OCI-LY3 (cell line): ENCODE measurements around the gene CLPTM1L.

ENCODE experiments used
- H2AFZ ChIP-seq: fragments of 200-600, 300-600 bp; shearing (Covaris generic); 2 replicates; pipeline ENCODE4 v1.6.0; 2014; ENCODE audit warnings: antibody characterized with exemption, low read depth, low read length
- H3K27ac ChIP-seq: fragments of 200-600, 300-600 bp; sonication (generic); 2 replicates; pipeline ENCODE4 v1.5.1; 2014; ENCODE audit warnings: mild to moderate bottlenecking, low read length, moderate library complexity, mixed read lengths
- H3K27me3 ChIP-seq: fragments of 200-600, 300-600 bp; sonication (generic); 2 replicates; pipeline ENCODE4 v1.6.1; 2014; ENCODE audit warnings: low read depth, low read length, mixed read lengths
- H3K36me3 ChIP-seq: fragments of 200-600, 300-600 bp; sonication (generic); replicated peaks from 2 replicates; pipeline ENCODE3; 2014; ENCODE audit warnings: low read depth, low read length, mixed read lengths
- H3K4me1 ChIP-seq: fragments of 300-600, 200-600 bp; sonication (generic); 2 replicates; pipeline ENCODE4 v1.6.1; 2014; ENCODE audit warnings: low read length, mixed read lengths
- H3K4me2 ChIP-seq: fragments of 200-600, 300-600 bp; sonication (generic); 2 replicates; pipeline ENCODE4 v1.6.1; 2014; ENCODE audit warnings: low read length, mixed read lengths
- H3K4me3 ChIP-seq: fragments of 300-600, 200-600 bp; sonication (generic); 2 replicates; pipeline ENCODE4 v1.5.1; 2014; ENCODE audit warnings: antibody characterized with exemption, mild to moderate bottlenecking, low read length, moderate library complexity
- H3K79me2 ChIP-seq: fragments of 300-600, 200-600 bp; shearing (Covaris generic); 2 replicates; pipeline ENCODE4 v1.6.1; 2014; ENCODE audit warnings: mild to moderate bottlenecking, low read length, mixed read lengths
- H3K9ac ChIP-seq: fragments of 300-600, 200-600 bp; shearing (Covaris generic); 2 replicates; pipeline ENCODE4 v1.6.0; 2014; ENCODE audit warnings: mild to moderate bottlenecking, low read length, moderate library complexity
- H3K9me3 ChIP-seq: fragments of 200-600, 300-600 bp; shearing (Covaris generic); 2 replicates; pipeline ENCODE4 v1.6.1; 2014; ENCODE audit warnings: low read length, mixed read lengths; ENCODE audit not compliant: insufficient read depth
- H4K20me1 ChIP-seq: fragments of 200-600, 300-600 bp; sonication (generic); 2 replicates; pipeline ENCODE4 v1.6.1; 2016; ENCODE audit warnings: low read length, mixed read lengths; ENCODE audit not compliant: insufficient read depth
- CTCF ChIP-seq: fragments of 200-600, 300-600 bp; sonication (generic); IDR thresholded peaks from 2 replicates; pipeline ENCODE4 v1.5.1; 2014; ENCODE audit warnings: antibody characterized with exemption, low read length, low read depth
- EZH2phosphoT487 ChIP-seq: fragments of 200-600 bp; shearing (Covaris generic); IDR thresholded peaks from 2 replicates; pipeline ENCODE4 v1.6.1; 2018; ENCODE audit warnings: antibody characterized with exemption, mixed run types, low read depth

Gene CLPTM1L

GRCh38 chr5:1382248-1382700 lies 37.4 kb upstream of the CLPTM1L start:
- no peak overlapping the region for H3K4me3 ChIP-seq
- H3K4me1 ChIP-seq = peaks cover 3% of the 10 kb centered on the region; the same call in 1 of the 2 replicates
- H3K27ac ChIP-seq = no peak overlapping the region
- no peaks in the 10 kb centered on the region for H4K20me1 ChIP-seq
- H3K4me2 ChIP-seq = no peak overlapping the region
- H3K27me3 ChIP-seq = peaks cover 15% of the 10 kb centered on the region
- no peaks in the 10 kb centered on the region for H3K36me3 ChIP-seq
- no peak for TF ChIP-seq CTCF
- no peak for TF ChIP-seq EZH2phosphoT487
- no peak overlapping the region for H2AFZ ChIP-seq
- H3K9me3 ChIP-seq = no peaks in the 10 kb centered on the region
- H3K9ac ChIP-seq = no peak overlapping the region
- no peaks in the 10 kb centered on the region for H3K79me2 ChIP-seq

- peaks cover 8% of the 10 kb centered on the region for H3K27me3 ChIP-seq
- no peak overlapping the region for H3K27ac ChIP-seq
- H3K4me2 ChIP-seq = no peak overlapping the region
- H3K79me2 ChIP-seq = no peaks in the 10 kb centered on the region
- H4K20me1 ChIP-seq = no peaks in the 10 kb centered on the region
- no peak overlapping the region for H3K4me3 ChIP-seq
- H3K4me1 ChIP-seq = peaks cover 3% of the 10 kb centered on the region; the same call in 1 of the 2 replicates
- H3K36me3 ChIP-seq = no peaks in the 10 kb centered on the region
- TF ChIP-seq CTCF = no peak
- no peak for TF ChIP-seq EZH2phosphoT487
- no peak overlapping the region for H3K9ac ChIP-seq
- no peaks in the 10 kb centered on the region for H3K9me3 ChIP-seq
- H2AFZ ChIP-seq = no peak overlapping the region
Measured at GRCh38 chr5:1381370-1382247, 36.7 kb upstream of the CLPTM1L start.

GRCh38 chr5:1380910-1381309 lies 36.0 kb upstream of the CLPTM1L start:
- no peak for TF ChIP-seq EZH2phosphoT487
- no peak for TF ChIP-seq CTCF
- no peak overlapping the region for H2AFZ ChIP-seq
- H3K9me3 ChIP-seq = no peaks in the 10 kb centered on the region
- no peaks in the 10 kb centered on the region for H4K20me1 ChIP-seq
- H3K4me1 ChIP-seq = peaks cover 3% of the 10 kb centered on the region; the same call in 1 of the 2 replicates
- H3K4me3 ChIP-seq = no peak overlapping the region
- H3K9ac ChIP-seq = no peak overlapping the region
- H3K27ac ChIP-seq = no peak overlapping the region
- H3K4me2 ChIP-seq = no peak overlapping the region
- no peaks in the 10 kb centered on the region for H3K36me3 ChIP-seq
- 0 out of 2 replicates have a peak, but pooled peaks cover 3% of the 10 kb centered on the region for H3K27me3 ChIP-seq
- no peaks in the 10 kb centered on the region for H3K79me2 ChIP-seq

GRCh38 chr5:1380011-1380817 lies 35.3 kb upstream of the CLPTM1L start:
- Histone ChIP-seq H4K20me1 (no peaks in the 10 kb centered on the region), H3K27ac (no peak overlapping the region), H3K79me2 (no peaks in the 10 kb centered on the region), H3K27me3 (no peaks in the 10 kb centered on the region), H3K4me1 (no peaks in the 10 kb centered on the region), H3K4me3 (no peak overlapping the region), H3K36me3 (no peaks in the 10 kb centered on the region), H3K9me3 (no peaks in the 10 kb centered on the region), H3K4me2 (no peak overlapping the region), H3K9ac (no peak overlapping the region), H2AFZ (no peak overlapping the region)
- TF ChIP-seq EZH2phosphoT487 = no peak
